ENCODE data around the gene KLC1. TPM values are rescaled to one million over a fixed set of nuclear protein-coding genes. Genes with fewer than 3 reads are reported as not detected.

KLC1 gene
- total RNA-seq, 2 donors from 2014 or later, result 185 to 201 TPM

DNA sequence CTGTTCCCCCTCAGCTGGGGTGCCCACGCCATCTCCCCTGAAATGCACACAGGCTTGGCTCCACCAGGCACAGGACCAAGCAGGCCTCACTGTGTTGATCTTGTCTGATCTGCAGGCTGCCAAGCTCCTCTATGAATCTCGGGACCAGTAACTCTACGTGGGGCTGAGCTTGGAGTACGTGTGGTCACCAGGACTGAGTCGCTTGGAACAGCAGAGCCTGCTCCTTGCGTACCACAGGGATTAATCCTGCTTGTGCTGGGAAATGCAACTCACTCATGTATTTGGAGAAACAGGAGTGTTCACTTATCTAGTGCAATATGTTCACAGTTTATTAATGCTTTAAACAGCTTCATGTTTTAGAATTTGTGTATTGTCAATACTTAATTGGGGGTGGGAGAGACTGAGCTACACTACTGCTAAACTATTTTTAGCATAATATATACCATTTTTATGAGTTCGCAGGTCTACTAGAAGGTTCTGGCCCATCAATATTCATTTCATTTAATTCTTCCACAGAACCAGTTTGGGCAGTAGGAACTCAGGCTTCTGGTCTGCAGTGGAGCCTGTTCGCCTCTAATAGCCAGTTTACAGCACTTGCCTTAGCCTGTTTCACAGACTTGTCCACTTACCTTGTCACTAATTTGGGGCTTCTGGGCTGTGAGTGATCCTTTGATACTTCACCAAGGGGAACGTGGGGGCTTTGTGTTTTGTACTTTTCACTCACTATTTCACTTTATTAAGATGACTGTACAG lies 104.0 kb downstream of the KLC1 start:
- no peak for TF ChIP-seq CTCF (IDR thresholded peaks at IDR 0.05)
- H3K27me3 ChIP-seq, result no peaks in the 10 kb centered on the region
- H3K9me3 ChIP-seq, result no peaks in the 10 kb centered on the region
- peaks cover 0 to 40% of the 10 kb centered on the region in 2 donors for H3K4me1 ChIP-seq
- DNase-seq (ENCODE audit: low spot score), result no peak
- peaks cover 85% of the 10 kb centered on the region for H3K36me3 ChIP-seq
- H3K4me3 ChIP-seq, result no peak overlapping the region
- no peak overlapping the region for H3K27ac ChIP-seq

- TF ChIP-seq CTCF (IDR thresholded peaks at IDR 0.05), result no peak
- Histone ChIP-seq H3K27me3 (no peaks in the 10 kb centered on the region), H3K27ac (no peak overlapping the region), H3K36me3 (peaks cover 85% of the 10 kb centered on the region), H3K4me1 (peaks cover 0 to 40% of the 10 kb centered on the region in 2 donors), H3K4me3 (no peak overlapping the region), H3K9me3 (no peaks in the 10 kb centered on the region)
- DNase-seq (ENCODE audit: low spot score), result no peak
Measured at GRCh38 chr14:103733651-103734050, 104.6 kb downstream of the KLC1 start.

DNA sequence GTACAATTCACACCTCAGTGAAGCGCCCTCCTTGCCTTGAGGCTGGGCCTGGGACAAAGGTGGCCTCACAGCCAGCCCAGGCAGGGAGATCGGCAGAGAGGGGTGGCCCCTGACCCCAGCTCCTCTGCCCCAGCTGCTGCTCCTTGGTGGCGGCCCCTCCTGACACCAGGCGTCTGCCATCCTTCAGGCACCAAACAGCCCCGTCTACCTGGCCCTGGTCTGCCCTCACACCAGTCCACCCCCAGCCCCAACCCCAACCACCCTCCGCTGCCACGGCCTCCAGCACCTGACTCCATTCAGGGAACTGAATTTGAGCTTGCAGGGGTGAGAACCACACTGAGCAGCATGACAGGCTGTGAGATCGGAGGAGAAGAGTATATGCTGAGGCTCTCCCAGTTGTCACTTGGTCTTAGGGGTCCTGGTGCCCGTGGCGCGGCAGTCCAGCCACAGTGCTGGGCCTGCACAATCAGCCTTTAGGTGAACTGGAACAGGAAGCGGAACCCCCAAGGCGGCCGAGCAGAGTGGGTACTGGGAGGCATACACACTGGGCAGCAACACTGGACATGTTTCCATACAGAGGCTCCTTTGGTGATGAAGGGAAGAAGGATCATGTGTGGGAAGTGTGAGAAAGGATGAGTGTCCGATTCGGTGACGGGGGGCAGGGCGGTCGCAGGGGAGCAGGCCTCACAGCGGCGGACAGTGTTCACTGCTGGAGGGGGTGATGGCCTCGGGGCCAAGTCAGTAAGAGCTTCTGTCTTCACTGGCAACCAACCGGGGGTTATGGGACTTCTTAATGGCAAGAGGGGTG lies 105.3 kb downstream of the KLC1 start:
- Histone ChIP-seq H3K27ac (peak overlapping the region in 1 of 2 donors; percentile 42), H3K9me3 (no peaks in the 10 kb centered on the region), H3K4me3 (no peak overlapping the region), H3K36me3 (peaks cover 86% of the 10 kb centered on the region), H3K27me3 (no peaks in the 10 kb centered on the region), H3K4me1 (peaks cover 0 to 40% of the 10 kb centered on the region in 2 donors)
- TF ChIP-seq CTCF (IDR thresholded peaks at IDR 0.05), result no peak
- DNase-seq (ENCODE audit: low spot score), result no peak

DNA sequence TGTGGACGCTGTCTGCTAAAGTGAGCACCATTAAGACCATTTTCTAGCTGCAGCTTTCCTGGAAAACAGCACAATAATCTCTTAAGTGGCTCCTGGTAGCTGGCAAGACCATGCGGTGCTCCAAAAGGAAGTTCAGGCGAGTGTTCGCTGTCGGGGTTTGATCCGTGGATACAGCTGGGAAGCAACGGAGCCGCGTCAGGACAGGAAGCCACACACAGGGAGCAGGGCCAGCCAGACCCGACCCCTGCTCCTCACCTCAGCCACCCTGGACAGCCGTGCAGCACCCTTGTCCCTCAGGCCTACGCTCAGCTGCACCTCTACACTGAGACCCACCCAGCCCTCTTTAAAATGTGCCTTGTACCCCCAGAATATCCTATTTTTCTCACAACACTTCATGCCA lies 106.0 kb downstream of the KLC1 start:
- Histone ChIP-seq H3K4me3 (no peak overlapping the region), H3K36me3 (peaks cover 86% of the 10 kb centered on the region), H3K27me3 (no peaks in the 10 kb centered on the region), H3K27ac (peak overlapping the region; percentile 29 to 42), H3K4me1 (peaks cover 0 to 32% of the 10 kb centered on the region in 2 donors), H3K9me3 (no peaks in the 10 kb centered on the region)
- TF ChIP-seq CTCF (IDR thresholded peaks at IDR 0.05), result no peak
- DNase-seq (ENCODE audit: low spot score), result no peak

DNA sequence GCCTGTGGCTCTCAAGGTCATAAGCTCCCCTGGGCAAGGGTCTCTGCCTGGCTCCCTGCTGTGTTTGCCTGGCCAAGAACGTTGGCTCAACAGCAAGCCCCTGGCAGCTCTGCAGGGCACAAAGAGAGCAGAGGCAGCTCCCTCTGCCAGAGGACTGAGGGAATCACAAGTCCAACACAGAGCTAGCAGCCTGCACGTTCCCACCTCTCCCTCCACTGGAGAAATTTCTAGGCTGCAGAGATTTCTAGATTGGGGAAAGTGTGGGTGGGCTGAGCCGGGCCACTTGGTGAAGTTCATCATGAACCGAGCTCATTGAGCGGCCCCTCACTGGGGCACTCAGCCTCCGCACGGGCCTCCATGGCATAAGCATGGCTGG lies 106.4 kb downstream of the KLC1 start:
- Histone ChIP-seq H3K4me1 (peaks cover 0 to 28% of the 10 kb centered on the region in 2 donors), H3K27ac (peak overlapping the region; percentile 29 to 42), H3K36me3 (peaks cover 88% of the 10 kb centered on the region), H3K27me3 (no peaks in the 10 kb centered on the region), H3K4me3 (no peak overlapping the region), H3K9me3 (no peaks in the 10 kb centered on the region)
- no peak for DNase-seq (ENCODE audit: low spot score)
- peak in 1 of 2 donors; percentile 37 for TF ChIP-seq CTCF (IDR thresholded peaks at IDR 0.05)

Data from right atrium auricular region (tissue), 2 donors.